ENCODE results near the gene ZFAND4.

- TF ChIP-seq EZH2 (IDR thresholded peaks at IDR 0.05; ENCODE audit: low read depth, unreplicated experiment) = no peak
- no peak for TF ChIP-seq CTCF (conservative IDR thresholded peaks at IDR 0.05; ENCODE audit: low read depth in 2 of 2)
- TF ChIP-seq REST (IDR thresholded peaks at IDR 0.05; ENCODE audit: unreplicated experiment) = no peak
- TF ChIP-seq POLR2AphosphoS5 (IDR thresholded peaks at IDR 0.05; ENCODE audit: low read depth) = no peak
- no peak for TF ChIP-seq CREB1 (CRISPR knock-in tag; IDR thresholded peaks at IDR 0.05; ENCODE audit: low read depth)
- no peak for TF ChIP-seq ZNF462 (CRISPR knock-in tag; IDR thresholded peaks at IDR 0.05)
- TF ChIP-seq EZH2phosphoT487 (IDR thresholded peaks at IDR 0.05; ENCODE audit: unreplicated experiment) = no peak
- no peak for TF ChIP-seq ZNF114 (CRISPR knock-in tag; IDR thresholded peaks at IDR 0.05)
- TF ChIP-seq JUNB (IDR thresholded peaks at IDR 0.05; ENCODE audit: unreplicated experiment) = no peak
Measured at GRCh38 chr10:45580371-45581215, 92.0 kb downstream of the ZFAND4 start.
